CD1c-positive myeloid dendritic cell (primary cell): ENCODE measurements around the gene EEPD1.

Source experiments
- DNase-seq: peaks from one replicate; pipeline ENCODE4 v3.0.0-alpha.2; 2016; ENCODE audit errors: extremely low spot score

Gene EEPD1

DNA sequence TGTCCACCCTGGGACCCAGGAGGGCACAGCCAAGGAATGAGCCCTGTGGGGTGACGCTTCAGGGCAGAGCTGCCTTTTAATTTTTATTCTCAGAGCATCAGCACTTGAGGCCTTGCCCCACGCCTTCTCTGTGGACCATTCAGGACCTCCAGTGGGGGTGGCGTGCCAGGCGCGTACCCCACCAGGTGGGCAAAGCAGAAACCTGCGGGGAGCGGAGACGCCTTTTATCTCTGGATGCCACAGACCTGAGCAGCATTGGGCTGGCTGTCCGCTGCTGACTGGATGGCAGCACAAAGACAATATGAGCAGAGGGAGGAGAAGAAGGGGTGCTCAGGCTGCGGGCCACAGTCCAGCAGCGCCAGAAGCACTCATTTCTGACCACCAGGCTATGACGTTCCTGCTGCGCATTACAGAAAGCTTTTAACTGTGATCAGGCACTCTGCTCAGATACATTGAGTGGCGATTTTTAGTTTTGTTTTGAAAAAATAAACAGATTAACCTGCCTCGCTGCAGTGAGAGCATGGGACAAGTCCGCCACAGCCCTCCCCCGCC, 146.2 kb downstream of the EEPD1 start:
- DNase-seq, result no peak

- DNase-seq, result no peak
These were observed 146.8 kb downstream of the EEPD1 start for GRCh38 chr7:36299823-36300341.

- DNase-seq, result no peak
These were observed 147.8 kb downstream of the EEPD1 start for GRCh38 chr7:36300696-36301350.

DNA sequence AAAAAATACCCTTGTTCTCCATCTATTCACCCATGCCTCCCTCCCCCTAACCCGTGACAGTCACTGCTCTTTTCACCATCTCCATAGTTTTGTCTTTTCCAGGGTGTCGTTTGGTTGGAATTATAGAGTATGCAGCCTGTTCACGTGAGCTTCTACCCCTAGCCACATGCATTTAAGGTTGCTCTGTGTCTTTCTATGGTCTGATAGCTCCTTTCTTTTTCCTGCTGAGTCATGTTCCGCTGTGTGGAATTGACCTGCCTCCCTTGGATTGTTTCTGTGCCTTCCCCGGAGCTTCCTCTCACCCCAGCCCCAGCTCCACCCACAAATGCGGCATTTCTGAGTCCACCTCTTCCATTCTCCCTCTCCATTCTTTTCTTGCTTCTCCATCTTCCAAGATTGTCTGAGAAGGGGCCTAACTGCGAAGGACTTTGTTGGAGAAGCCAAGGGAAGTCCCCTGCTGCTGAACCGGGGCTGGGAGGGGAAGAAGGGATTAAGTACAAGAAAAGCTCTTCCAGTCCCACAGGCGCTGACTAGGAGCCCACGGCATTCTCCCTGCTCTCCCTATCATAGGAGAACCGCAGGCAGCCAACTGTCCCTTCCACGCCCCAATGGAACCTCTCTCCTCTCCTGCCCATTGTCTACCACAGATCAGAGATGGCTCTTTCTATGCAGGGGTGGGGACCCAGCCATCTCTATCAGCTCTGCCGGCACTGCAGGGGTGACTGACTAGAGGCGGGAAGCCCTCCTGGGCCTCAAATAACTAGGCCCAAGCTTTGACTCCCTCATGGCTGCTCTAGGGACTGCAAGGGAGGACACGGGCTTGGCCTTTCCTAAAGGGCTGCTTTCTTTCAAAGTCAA, 149.1 kb downstream of the EEPD1 start:
- DNase-seq, result no peak

- peak; percentile 50 for DNase-seq
These were observed 150.4 kb downstream of the EEPD1 start for GRCh38 chr7:36303202-36304098.

GRCh38 chr7:36304099-36304425, 151.0 kb downstream of the EEPD1 start:
- no peak for DNase-seq

DNA sequence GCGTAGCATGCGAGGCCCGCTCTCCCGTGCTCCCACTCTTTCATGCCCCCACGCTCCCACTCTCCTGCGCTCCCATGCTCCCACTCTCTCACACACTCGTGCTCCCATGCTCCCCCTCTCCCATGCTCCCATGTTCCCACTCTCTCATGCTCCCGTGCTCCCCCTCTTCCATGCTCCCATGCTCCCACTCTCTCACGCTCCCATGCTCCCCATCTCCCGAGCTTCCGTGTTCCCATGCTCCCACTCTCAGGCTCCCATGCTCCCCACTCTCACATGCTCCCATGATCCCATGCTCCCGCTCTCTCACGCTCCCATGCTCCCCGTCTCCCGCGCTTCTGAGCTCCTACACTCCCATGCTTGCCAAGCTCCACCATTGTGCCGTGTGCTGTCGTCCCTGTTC, 152.2 kb downstream of the EEPD1 start:
- no peak for DNase-seq

- DNase-seq, result no peak
These were observed 152.6 kb downstream of the EEPD1 start for GRCh38 chr7:36305648-36306047.

DNA sequence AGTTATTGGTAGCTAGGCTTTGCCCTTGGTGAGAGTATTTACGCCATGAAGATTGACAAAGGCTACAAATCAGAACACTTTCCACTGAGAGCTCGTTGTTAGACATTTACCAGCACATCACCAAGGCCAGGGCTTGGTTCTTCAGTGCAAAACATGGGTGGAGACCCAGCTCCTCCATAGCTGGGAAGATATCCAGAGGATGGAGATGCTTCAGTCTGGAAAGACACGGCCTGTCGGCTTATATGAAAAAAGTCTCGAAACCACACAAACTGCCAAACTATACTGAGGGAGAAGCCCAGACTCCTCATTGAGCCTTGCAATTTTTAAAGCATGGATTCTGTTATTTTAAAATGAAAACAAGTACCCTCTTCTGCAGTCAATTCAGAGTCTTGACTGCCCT, 153.2 kb downstream of the EEPD1 start:
- DNase-seq, result no peak

- DNase-seq, result no peak
These were observed 153.7 kb downstream of the EEPD1 start for GRCh38 chr7:36306722-36307121.

DNA sequence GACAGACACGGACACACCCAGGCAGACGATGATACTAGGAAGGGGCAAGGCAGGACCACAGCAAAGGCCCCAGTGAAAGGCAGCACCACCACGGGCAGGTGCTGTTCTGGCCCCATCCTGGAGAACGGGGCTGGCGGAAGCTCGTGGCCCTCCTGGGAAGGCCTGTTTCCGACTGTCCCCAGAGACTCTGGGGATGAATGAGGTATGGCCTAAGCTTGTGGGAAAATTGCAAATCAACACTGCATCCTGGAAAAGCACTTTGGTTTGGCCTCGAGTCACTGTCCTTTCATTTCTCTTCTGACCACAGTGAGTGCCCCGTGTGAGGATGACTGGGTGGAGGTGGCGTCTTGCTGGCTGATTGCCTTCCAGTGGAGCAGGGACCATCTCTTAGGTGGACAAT, 155.0 kb downstream of the EEPD1 start:
- no peak for DNase-seq

GRCh38 chr7:36309301-36309700, 156.2 kb downstream of the EEPD1 start:
- DNase-seq, result no peak

GRCh38 chr7:36309716-36310115, 156.7 kb downstream of the EEPD1 start:
- no peak for DNase-seq

- DNase-seq, result no peak
These were observed 157.8 kb downstream of the EEPD1 start for GRCh38 chr7:36310897-36311296.

- DNase-seq, result no peak
These were observed 158.5 kb downstream of the EEPD1 start for GRCh38 chr7:36311539-36311938.

DNA sequence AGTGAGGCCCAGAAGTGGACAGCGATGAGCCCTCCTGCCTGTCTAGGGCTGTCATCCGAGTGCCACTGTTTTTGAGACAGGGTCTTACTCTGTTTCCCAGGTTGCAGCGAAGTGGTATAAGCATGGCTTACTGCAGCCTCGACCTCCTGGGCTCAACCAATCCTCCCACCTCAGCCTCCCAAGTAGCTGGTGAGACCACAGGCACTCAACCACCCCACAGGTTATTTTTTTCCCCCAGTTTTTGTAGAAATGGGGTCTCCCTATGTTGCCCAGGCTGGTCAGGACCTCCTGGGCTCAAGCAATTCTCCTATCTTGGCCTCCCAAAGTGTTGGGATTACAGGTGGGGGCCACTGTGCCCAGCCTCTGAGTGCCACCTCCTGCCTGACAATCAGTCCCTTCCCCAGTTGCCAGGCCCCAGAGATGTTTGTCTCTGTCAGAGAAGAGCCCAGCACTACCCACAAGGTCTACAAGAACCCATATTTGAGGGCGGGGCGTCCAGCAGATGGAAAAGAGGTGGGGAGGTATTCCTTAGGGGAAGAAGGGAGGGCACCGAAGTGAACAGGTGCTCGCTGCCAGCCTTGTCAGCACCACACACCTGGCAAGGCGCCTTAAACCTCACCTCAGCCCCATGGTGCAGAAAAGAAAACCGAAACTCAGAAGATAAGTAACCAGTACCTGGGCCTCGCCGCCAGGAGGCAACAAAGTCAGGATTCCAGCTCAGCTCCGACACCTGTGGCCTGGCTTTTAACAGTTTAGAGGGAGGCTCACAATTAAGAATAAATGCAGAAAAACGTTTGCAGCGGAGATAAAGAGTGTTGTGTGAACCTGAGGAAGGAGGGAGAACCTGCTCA, 159.2 kb downstream of the EEPD1 start:
- DNase-seq, result no peak

- DNase-seq, result no peak
These were observed 159.9 kb downstream of the EEPD1 start for GRCh38 chr7:36312915-36313334.

- no peak for DNase-seq
These were observed 160.6 kb downstream of the EEPD1 start for GRCh38 chr7:36313607-36314006.

- DNase-seq, result no peak
These were observed 161.4 kb downstream of the EEPD1 start for GRCh38 chr7:36314491-36314890.

- peak; percentile 35 for DNase-seq
These were observed 162.4 kb downstream of the EEPD1 start for GRCh38 chr7:36315309-36315944.
